ENCODE data around the gene PADI6. TPM values are rescaled to one million over a fixed set of nuclear protein-coding genes. Genes with fewer than 3 reads are reported as not detected.
A peak's percentile ranks its signal among the peaks of the same experiment; 100 is the strongest.

PADI6 gene
- total RNA-seq, 1 donor from 2014 or later = not detected

- H3K9me3 Mint-ChIP-seq (ENCODE audit: unreplicated experiment) = no peaks in the 10 kb centered on the region
Measured at GRCh38 chr1:17409391-17409811, 37.4 kb downstream of the PADI6 start.

GRCh38 chr1:17412093-17412870 is 40.3 kb downstream of the PADI6 start:
- no peak overlapping the region for H3K4me3 Mint-ChIP-seq (ENCODE audit: unreplicated experiment)
- TF ChIP-seq CTCF (IDR thresholded peaks at IDR 0.05) = no peak
- H3K27ac Mint-ChIP-seq (ENCODE audit: unreplicated experiment) = no peak overlapping the region
- no peak for DNase-seq (ENCODE audit: extremely low spot score, unreplicated experiment)
- H3K27me3 Mint-ChIP-seq (ENCODE audit: unreplicated experiment) = no peaks in the 10 kb centered on the region
- no peaks in the 10 kb centered on the region for H3K9me3 Mint-ChIP-seq (ENCODE audit: unreplicated experiment)
- peaks cover 68% of the 10 kb centered on the region for H3K36me3 Mint-ChIP-seq (ENCODE audit: unreplicated experiment)
- peaks cover 2% of the 10 kb centered on the region for H3K4me1 Mint-ChIP-seq (ENCODE audit: unreplicated experiment)

More at GRCh38 chr1:17409391-17409811, 37.4 kb downstream of the PADI6 start:
- no peak for TF ChIP-seq CTCF (IDR thresholded peaks at IDR 0.05)
- H3K4me3 Mint-ChIP-seq (ENCODE audit: unreplicated experiment) = no peak overlapping the region
- H3K27ac Mint-ChIP-seq (ENCODE audit: unreplicated experiment) = no peak overlapping the region
- H3K4me1 Mint-ChIP-seq (ENCODE audit: unreplicated experiment) = peaks cover 9% of the 10 kb centered on the region
- H3K27me3 Mint-ChIP-seq (ENCODE audit: unreplicated experiment) = no peaks in the 10 kb centered on the region
- H3K36me3 Mint-ChIP-seq (ENCODE audit: unreplicated experiment) = peaks cover 53% of the 10 kb centered on the region
- no peak for DNase-seq (ENCODE audit: extremely low spot score, unreplicated experiment)

GRCh38 chr1:17414022-17414421 is 42.0 kb downstream of the PADI6 start:
- Mint-ChIP-seq H3K27me3 (ENCODE audit: unreplicated experiment) (no peaks in the 10 kb centered on the region), H3K27ac (ENCODE audit: unreplicated experiment) (no peak overlapping the region), H3K36me3 (ENCODE audit: unreplicated experiment) (peaks cover 60% of the 10 kb centered on the region), H3K4me1 (ENCODE audit: unreplicated experiment) (no peaks in the 10 kb centered on the region), H3K9me3 (ENCODE audit: unreplicated experiment) (no peaks in the 10 kb centered on the region), H3K4me3 (ENCODE audit: unreplicated experiment) (no peak overlapping the region)
- no peak for TF ChIP-seq CTCF (IDR thresholded peaks at IDR 0.05)
- no peak for DNase-seq (ENCODE audit: extremely low spot score, unreplicated experiment)

GRCh38 chr1:17416389-17416788 is 44.4 kb downstream of the PADI6 start:
- H3K27ac Mint-ChIP-seq (ENCODE audit: unreplicated experiment) = no peak overlapping the region
- no peak for DNase-seq (ENCODE audit: extremely low spot score, unreplicated experiment)
- no peak for TF ChIP-seq CTCF (IDR thresholded peaks at IDR 0.05)
- no peak overlapping the region for H3K4me3 Mint-ChIP-seq (ENCODE audit: unreplicated experiment)
- no peaks in the 10 kb centered on the region for H3K9me3 Mint-ChIP-seq (ENCODE audit: unreplicated experiment)
- no peaks in the 10 kb centered on the region for H3K27me3 Mint-ChIP-seq (ENCODE audit: unreplicated experiment)
- H3K4me1 Mint-ChIP-seq (ENCODE audit: unreplicated experiment) = peaks cover 4% of the 10 kb centered on the region
- H3K36me3 Mint-ChIP-seq (ENCODE audit: unreplicated experiment) = peaks cover 55% of the 10 kb centered on the region

GRCh38 chr1:17419626-17420328 is 47.8 kb downstream of the PADI6 start:
- Mint-ChIP-seq H3K27ac (ENCODE audit: unreplicated experiment) (no peak overlapping the region), H3K4me1 (ENCODE audit: unreplicated experiment) (peaks cover 4% of the 10 kb centered on the region), H3K36me3 (ENCODE audit: unreplicated experiment) (peaks cover 56% of the 10 kb centered on the region), H3K27me3 (ENCODE audit: unreplicated experiment) (no peaks in the 10 kb centered on the region), H3K4me3 (ENCODE audit: unreplicated experiment) (no peak overlapping the region), H3K9me3 (ENCODE audit: unreplicated experiment) (no peaks in the 10 kb centered on the region)
- peak; percentile 99 for TF ChIP-seq CTCF (IDR thresholded peaks at IDR 0.05)
- DNase-seq (ENCODE audit: extremely low spot score, unreplicated experiment) = peak; percentile 89

Measured in osteocyte (in vitro differentiated cells).